Chondrocyte (in vitro differentiated cells): ENCODE data around the gene CIC. TPM values are rescaled to one million over a fixed set of nuclear protein-coding genes. Genes with fewer than 3 reads are reported as not detected.
A peak's percentile ranks its signal among the peaks of the same experiment; 100 is the strongest.

Source experiments
- DNase-seq: peaks from one replicate; pipeline ENCODE4 v3.0.0; 2021; ENCODE audit warnings: mixed read lengths, low spot score
- H3K27ac Mint-ChIP-seq: one replicate; pipeline ENCODE4 v1.8.0; 2021; ENCODE audit warnings: mild to moderate bottlenecking, moderate library complexity, mixed read lengths; ENCODE audit not compliant: unreplicated experiment
- H3K27me3 Mint-ChIP-seq: 2 replicates; pipeline ENCODE4 v1.8.0; 2021; ENCODE audit warnings: low read depth, mixed read lengths
- H3K36me3 Mint-ChIP-seq: 2 replicates; pipeline ENCODE4 v1.8.0; 2021; ENCODE audit warnings: low read depth, mixed read lengths
- H3K4me1 Mint-ChIP-seq: 2 replicates; pipeline ENCODE4 v1.8.0; 2021; ENCODE audit warnings: low read depth, mild to moderate bottlenecking, mixed read lengths
- H3K4me3 Mint-ChIP-seq: one replicate; pipeline ENCODE4 v1.8.0; 2021; ENCODE audit warnings: mild to moderate bottlenecking, moderate library complexity, mixed read lengths; ENCODE audit not compliant: unreplicated experiment
- H3K9me3 Mint-ChIP-seq: 2 replicates; pipeline ENCODE4 v1.8.0; 2021; ENCODE audit warnings: low read depth, mixed read lengths
- CTCF ChIP-seq: fragments of 200-600 bp; sonication (generic); IDR thresholded peaks from 2 replicates; pipeline ENCODE4 v1.5.0; 2021; ENCODE audit warnings: antibody characterized with exemption, mild to moderate bottlenecking, moderate library complexity
- total RNA-seq: library from RNA; stranded (reverse); gene quantifications from 3 replicates; pipeline ENCODE4 v1.2.1, GENCODE V29; 2021

Gene CIC
- total RNA-seq, 1 donor from 2014 or later = 83.6 TPM

DNA sequence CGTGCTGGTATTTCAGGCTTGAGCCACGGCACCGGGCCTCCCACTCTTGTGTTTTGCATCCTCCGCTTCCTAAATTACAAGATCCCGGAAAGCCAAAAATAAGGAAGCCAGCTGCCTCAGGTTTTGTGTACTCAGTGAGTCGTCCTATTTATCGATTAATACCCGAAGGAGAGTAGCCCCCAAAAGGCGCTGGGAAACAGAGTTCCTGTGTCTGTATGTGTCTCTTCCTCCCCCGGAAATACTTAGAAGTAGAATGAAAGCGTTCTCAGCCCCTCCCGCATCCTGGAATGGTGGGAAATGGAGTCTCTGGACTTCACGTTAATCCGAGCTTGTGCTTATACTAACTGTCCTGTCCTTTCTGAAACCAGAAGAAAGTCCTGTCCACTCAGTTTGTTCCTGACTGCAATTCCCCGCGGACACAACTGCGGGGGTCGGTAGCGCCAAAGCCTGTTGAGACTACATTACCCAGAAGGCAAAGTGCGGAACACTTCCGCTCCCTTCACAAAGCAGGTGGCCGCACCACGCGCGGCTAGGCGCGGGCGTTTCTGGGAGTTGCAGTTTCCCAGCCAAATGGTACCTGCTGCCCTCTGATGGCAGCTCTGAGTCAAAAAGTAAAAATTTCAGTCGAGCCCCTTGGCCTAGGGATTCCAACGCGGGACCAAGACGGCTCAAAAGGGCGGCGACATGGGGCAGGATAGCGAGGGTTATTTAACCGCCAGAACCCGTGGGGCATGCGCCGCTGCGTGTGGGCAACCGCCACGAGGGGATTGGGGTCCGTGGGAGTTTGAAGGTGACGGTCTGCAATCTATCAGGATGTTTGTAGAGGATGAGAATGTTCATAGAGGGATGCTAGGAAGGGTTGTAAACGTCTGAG lies 24.5 kb upstream of the CIC start:
- H3K4me3 Mint-ChIP-seq = peak overlapping the region; percentile 82
- H3K36me3 Mint-ChIP-seq = no peaks in the 10 kb centered on the region
- H3K27ac Mint-ChIP-seq = peak overlapping the region; percentile 96
- no peak for DNase-seq
- peak; percentile 87 for TF ChIP-seq CTCF
- H3K9me3 Mint-ChIP-seq = no peaks in the 10 kb centered on the region
- peaks cover 60% of the 10 kb centered on the region for H3K4me1 Mint-ChIP-seq
- no peaks in the 10 kb centered on the region for H3K27me3 Mint-ChIP-seq

DNA sequence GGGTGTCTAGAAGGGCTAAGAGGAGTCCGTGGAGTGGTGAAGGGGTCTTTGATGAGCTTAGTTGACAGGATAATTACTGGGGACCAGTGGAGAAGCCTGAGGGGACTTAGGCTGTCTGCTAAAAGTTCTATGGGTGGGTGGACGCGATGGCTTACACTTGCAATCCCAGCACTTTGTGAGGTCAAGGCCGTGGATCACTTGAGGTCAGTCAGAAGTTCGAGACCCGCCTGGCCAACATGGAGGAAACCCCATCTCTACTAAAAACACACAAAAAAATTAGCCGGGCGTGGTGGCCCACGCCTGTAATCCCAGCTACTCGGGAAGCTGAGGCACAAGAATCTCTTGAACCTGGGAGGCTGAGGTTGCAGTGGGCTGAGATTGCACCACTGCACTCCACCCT lies 23.8 kb upstream of the CIC start:
- H3K27me3 Mint-ChIP-seq = no peaks in the 10 kb centered on the region
- DNase-seq = no peak

DNA sequence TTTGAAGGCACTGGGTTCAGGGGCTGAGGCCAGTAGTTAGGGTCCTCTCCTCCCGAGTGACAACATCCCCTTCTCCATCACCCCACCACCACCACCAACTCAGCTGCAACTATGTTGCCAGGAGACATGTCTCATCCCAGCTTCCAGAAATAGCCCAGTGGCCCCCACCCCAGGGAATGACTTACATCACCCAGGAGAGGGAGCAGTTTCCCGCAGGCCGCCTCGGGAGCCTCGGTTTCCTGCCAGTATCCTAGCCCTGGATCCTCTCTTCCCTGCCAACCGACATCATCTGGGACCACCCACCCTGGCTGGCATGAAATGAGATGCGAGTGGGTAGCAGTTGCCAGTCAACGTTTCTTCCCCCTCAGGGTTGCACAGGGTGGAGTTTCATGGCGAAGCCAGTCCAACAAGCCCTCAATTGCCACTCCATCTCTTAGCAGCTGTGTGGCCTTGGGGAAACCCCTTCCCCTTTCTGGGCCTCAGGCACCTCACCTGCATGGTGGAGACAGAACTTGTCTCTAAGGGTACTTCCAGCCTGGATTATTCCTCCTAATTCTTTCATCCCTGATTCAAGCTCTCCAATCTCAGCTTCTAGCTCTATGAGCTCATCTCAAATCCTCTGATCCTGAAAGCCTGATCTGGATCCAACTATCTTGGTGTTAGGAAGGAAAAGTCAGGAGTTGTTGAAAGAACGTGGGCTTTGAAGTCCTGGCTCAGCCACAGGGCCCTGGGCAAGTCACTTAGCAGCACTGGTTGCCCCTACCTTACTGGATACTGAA lies 22.7 kb upstream of the CIC start:
- Mint-ChIP-seq H3K27me3 (no peaks in the 10 kb centered on the region), H3K27ac (peak overlapping the region; percentile 96), H3K36me3 (peaks cover 2% of the 10 kb centered on the region), H3K4me3 (no peak overlapping the region), H3K4me1 (peaks cover 59% of the 10 kb centered on the region), H3K9me3 (no peaks in the 10 kb centered on the region)
- TF ChIP-seq CTCF = peak; percentile 84
- DNase-seq = no peak

More for the DNA sequence above, 23.8 kb upstream of the CIC start:
- Mint-ChIP-seq H3K4me1 (peaks cover 59% of the 10 kb centered on the region), H3K4me3 (peak overlapping the region; percentile 82), H3K36me3 (peaks cover 2% of the 10 kb centered on the region), H3K27ac (peak overlapping the region; percentile 96), H3K9me3 (no peaks in the 10 kb centered on the region)
- TF ChIP-seq CTCF = no peak

DNA sequence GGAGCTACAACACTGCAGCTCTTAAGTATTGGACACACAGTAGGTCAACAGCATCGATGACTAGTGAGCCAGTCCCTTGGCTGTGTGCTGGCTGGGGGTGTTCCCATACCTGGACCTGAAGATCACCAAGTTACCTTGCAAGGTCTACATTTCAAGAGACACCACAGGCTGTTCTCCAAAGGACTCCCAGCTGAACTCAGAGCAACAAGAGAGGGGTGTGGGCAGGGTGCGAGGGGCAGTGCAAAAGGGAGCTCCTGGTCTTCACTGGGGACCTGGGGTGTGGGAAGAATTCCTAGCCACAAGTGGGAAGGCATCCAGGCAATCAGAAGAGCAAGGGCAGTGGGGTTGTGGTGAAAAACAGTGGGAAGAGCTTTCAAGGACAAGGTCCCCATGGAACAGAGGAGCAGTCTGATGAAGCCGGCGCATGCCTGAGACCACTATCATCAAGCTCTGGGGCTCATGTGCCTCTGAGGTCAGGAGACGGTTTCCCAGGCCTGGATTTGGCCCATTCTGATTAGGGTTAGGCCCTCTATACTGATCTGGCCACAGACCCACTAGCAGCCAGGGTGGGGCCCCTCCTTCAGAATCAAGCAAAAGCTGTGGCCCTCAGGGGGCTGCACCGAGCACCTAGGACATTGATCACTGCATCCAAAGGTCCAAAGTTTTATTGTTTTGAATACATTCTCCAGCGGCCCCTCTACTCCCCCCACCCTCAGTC lies 22.0 kb upstream of the CIC start:
- Mint-ChIP-seq H3K27me3 (no peaks in the 10 kb centered on the region), H3K27ac (peak overlapping the region; percentile 96)

More for the DNA sequence above, 22.0 kb upstream of the CIC start:
- peaks cover 61% of the 10 kb centered on the region for H3K4me1 Mint-ChIP-seq
- H3K36me3 Mint-ChIP-seq = peaks cover 2% of the 10 kb centered on the region
- H3K9me3 Mint-ChIP-seq = no peaks in the 10 kb centered on the region
- no peak for DNase-seq
- TF ChIP-seq CTCF = no peak
- no peak overlapping the region for H3K4me3 Mint-ChIP-seq
